ENCODE data around the gene CAB39. TPM values are rescaled to one million over a fixed set of nuclear protein-coding genes. Genes with fewer than 3 reads are reported as not detected.
"Not testable (repeated sequence)": the region's sequence is repeated elsewhere in the genome, so short reads cannot be mapped to it uniquely, and the experiment has no call there.

Gene CAB39
- total and polyA plus RNA-seq, 2 donors (not counting 1 experiment from before 2014, with no cell fraction given) = 51.1 to 72.3 TPM

DNA sequence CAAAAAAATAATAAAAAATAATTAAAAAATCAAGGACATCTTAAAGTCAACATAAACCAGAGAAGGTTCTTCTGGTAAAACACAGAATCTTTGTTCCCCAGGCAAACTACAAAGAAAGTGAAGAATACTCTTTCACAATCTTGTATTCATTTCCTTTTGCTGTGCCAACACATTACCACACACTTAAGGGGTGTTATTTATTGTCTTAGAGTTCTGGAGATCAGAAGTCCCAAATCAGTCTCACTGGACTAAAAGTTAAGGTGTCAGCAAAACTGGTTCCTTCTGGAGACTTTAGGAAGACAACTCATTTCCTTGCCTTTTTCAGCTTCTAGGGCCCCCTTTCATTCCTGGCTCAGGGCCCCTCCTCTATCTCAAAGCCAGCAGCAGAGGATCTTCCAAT lies 12.2 kb upstream of the CAB39 start:
- no peaks in the 10 kb centered on the region for H3K36me3 ChIP-seq (ENCODE audit: control insufficient read depth, insufficient read depth, low read length)
- no peak overlapping the region for H3K27ac ChIP-seq (ENCODE audit: insufficient read depth, low read length)
- no peaks in the 10 kb centered on the region for H3K79me2 ChIP-seq (ENCODE audit: control insufficient read depth, insufficient read depth, low read length)
- H3K9me3 ChIP-seq (ENCODE audit: control insufficient read depth, insufficient read depth, low read depth, low read length) = no peaks in the 10 kb centered on the region
- H3K4me1 ChIP-seq (ENCODE audit: control insufficient read depth, extremely low read depth, insufficient read depth, low read length) = no peaks in the 10 kb centered on the region
- peak in 1 of 2 donors; percentile 54 for DNase-seq (ENCODE audit: low read depth in 2 of 2)
- H4K20me1 ChIP-seq (ENCODE audit: control insufficient read depth, extremely low read depth, insufficient read depth, low read length) = no peaks in the 10 kb centered on the region
- no peak overlapping the region for H3K9ac ChIP-seq (ENCODE audit: insufficient read depth, low read length)
- no peak overlapping the region for H3K4me2 ChIP-seq (ENCODE audit: extremely low read depth, insufficient read depth, low read length)
- no peaks in the 10 kb centered on the region for H3K27me3 ChIP-seq (ENCODE audit: control insufficient read depth, insufficient read depth, low read length)
- TF ChIP-seq EZH2 (IDR thresholded peaks at IDR 0.05; ENCODE audit: low read length, missing control alignments) (no peak), CTCF (conservative IDR thresholded peaks at IDR 0.05 in 1 of 2, IDR thresholded peaks at IDR 0.05 in 1 of 2; ENCODE audit: low read depth in 1 of 2, low read length in 2 of 2) (no peak)
- H3K4me3 ChIP-seq (replicated peaks in 1 of 4; ENCODE audit: control extremely low read depth in 1 of 4, insufficient read depth in 1 of 4, low read depth in 3 of 4, low read length in 4 of 4) = no peak overlapping the region
- H2AFZ ChIP-seq (ENCODE audit: low read length) = no peak overlapping the region

- Histone ChIP-seq H3K27ac (ENCODE audit: insufficient read depth, low read length) (no peak overlapping the region), H2AFZ (ENCODE audit: low read length) (no peak overlapping the region), H3K36me3 (ENCODE audit: control insufficient read depth, insufficient read depth, low read length) (no peaks in the 10 kb centered on the region), H3K79me2 (ENCODE audit: control insufficient read depth, insufficient read depth, low read length) (no peaks in the 10 kb centered on the region), H3K4me3 (replicated peaks in 1 of 4; ENCODE audit: control extremely low read depth in 1 of 4, insufficient read depth in 1 of 4, low read depth in 3 of 4, low read length in 4 of 4) (no peak overlapping the region), H3K9me3 (ENCODE audit: control insufficient read depth, insufficient read depth, low read depth, low read length) (no peaks in the 10 kb centered on the region), H3K27me3 (ENCODE audit: control insufficient read depth, insufficient read depth, low read length) (no peaks in the 10 kb centered on the region), H4K20me1 (ENCODE audit: control insufficient read depth, extremely low read depth, insufficient read depth, low read length) (no peaks in the 10 kb centered on the region), H3K9ac (ENCODE audit: insufficient read depth, low read length) (no peak overlapping the region), H3K4me1 (ENCODE audit: control insufficient read depth, extremely low read depth, insufficient read depth, low read length) (no peaks in the 10 kb centered on the region), H3K4me2 (ENCODE audit: extremely low read depth, insufficient read depth, low read length) (no peak overlapping the region)
- no peak for DNase-seq (ENCODE audit: low read depth in 2 of 2)
- TF ChIP-seq CTCF (conservative IDR thresholded peaks at IDR 0.05 in 1 of 2, IDR thresholded peaks at IDR 0.05 in 1 of 2; ENCODE audit: low read depth in 1 of 2, low read length in 2 of 2) (no peak), EZH2 (IDR thresholded peaks at IDR 0.05; ENCODE audit: low read length, missing control alignments) (no peak)
Observed at GRCh38 chr2:230701308-230701707, 11.3 kb upstream of the CAB39 start.

DNA sequence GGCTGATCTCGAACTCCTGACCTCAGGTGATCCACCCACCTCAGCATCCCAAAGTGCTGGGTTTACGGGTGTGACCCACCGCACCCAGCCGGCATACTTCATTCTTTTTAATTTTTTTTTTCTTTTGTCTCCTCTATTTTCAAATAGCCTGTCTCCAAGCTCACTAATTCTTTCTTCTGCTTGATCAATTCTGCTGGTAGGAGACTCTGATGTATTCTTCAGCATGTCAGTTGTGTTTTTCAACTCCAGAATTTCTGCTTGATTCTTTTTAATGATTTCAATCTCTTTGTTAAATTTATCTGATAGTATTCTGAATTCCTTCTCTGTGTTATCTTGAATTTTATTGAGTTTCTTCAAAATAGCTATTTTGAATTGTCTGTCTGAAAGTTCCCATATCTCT lies 10.2 kb upstream of the CAB39 start:
- not testable (repeated sequence) for H3K9me3 ChIP-seq (ENCODE audit: control insufficient read depth, insufficient read depth, low read depth, low read length); H3K27ac ChIP-seq (ENCODE audit: insufficient read depth, low read length); DNase-seq (ENCODE audit: low read depth in 2 of 2); H3K9ac ChIP-seq (ENCODE audit: insufficient read depth, low read length); H3K79me2 ChIP-seq (ENCODE audit: control insufficient read depth, insufficient read depth, low read length); H3K36me3 ChIP-seq (ENCODE audit: control insufficient read depth, insufficient read depth, low read length); H4K20me1 ChIP-seq (ENCODE audit: control insufficient read depth, extremely low read depth, insufficient read depth, low read length); H3K4me3 ChIP-seq (replicated peaks in 1 of 4; ENCODE audit: control extremely low read depth in 1 of 4, insufficient read depth in 1 of 4, low read depth in 3 of 4, low read length in 4 of 4); H3K4me1 ChIP-seq (ENCODE audit: control insufficient read depth, extremely low read depth, insufficient read depth, low read length); H3K4me2 ChIP-seq (ENCODE audit: extremely low read depth, insufficient read depth, low read length); H2AFZ ChIP-seq (ENCODE audit: low read length); H3K27me3 ChIP-seq (ENCODE audit: control insufficient read depth, insufficient read depth, low read length)

All from fibroblast of lung (primary cell).